ENCODE measurements around the gene RD3L. TPM values are rescaled to one million over a fixed set of nuclear protein-coding genes. Genes with fewer than 3 reads are reported as not detected.

Gene RD3L
- total RNA-seq, 1 experiment from 2014 or later = not detected

DNA sequence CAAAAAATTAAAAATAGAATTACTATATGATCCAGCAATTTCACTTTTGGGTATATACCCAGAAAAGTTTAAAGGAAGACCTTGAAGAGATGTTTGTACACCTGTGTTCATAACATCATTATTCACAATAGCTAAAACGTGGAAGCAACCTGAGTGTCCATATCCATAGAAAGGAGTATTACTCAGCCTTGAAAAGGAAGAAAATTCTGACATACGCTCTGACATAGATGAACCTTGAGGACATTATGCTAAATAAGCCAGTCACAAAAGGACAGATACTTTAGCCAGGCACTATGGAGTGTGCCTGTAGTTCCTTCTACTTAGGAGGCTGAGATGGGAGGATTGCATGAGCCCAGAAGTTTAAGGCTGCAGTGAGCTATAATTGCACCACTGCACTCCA is 6.1 kb upstream of the RD3L start:
- H3K9me3 ChIP-seq (ENCODE audit: control insufficient read depth, low read depth, low read length) = no peaks in the 10 kb centered on the region
- H3K27ac ChIP-seq (ENCODE audit: insufficient read length, low read depth, low read length) = no peak overlapping the region
- no peaks in the 10 kb centered on the region for H4K20me1 ChIP-seq (ENCODE audit: control insufficient read depth, insufficient read depth, insufficient read length)
- H3K36me3 Mint-ChIP-seq (ENCODE audit: insufficient read depth in 1 of 3, low read depth in 3 of 3) = no peaks in the 10 kb centered on the region; a peak in 1 of 7 replicates
- no peak overlapping the region for H3K9ac ChIP-seq (ENCODE audit: extremely low read depth, insufficient read length, low read length)
- H4K5ac ChIP-seq (ENCODE audit: insufficient read length, low read depth, low read length) = no peak overlapping the region
- peaks cover 10 to 12% of the 10 kb centered on the region in 2 experiments for H3K9me3 Mint-ChIP-seq
- H3K56ac ChIP-seq (ENCODE audit: insufficient read length, low read depth, low read length) = no peak overlapping the region
- H2BK5ac ChIP-seq (ENCODE audit: insufficient read length, low read length) = no peak overlapping the region
- no peak overlapping the region for H3K14ac ChIP-seq (ENCODE audit: insufficient read depth, low read length)
- H4K91ac ChIP-seq (ENCODE audit: insufficient read length, low read depth, low read length) = no peak overlapping the region
- TF ChIP-seq, protein P1, sequence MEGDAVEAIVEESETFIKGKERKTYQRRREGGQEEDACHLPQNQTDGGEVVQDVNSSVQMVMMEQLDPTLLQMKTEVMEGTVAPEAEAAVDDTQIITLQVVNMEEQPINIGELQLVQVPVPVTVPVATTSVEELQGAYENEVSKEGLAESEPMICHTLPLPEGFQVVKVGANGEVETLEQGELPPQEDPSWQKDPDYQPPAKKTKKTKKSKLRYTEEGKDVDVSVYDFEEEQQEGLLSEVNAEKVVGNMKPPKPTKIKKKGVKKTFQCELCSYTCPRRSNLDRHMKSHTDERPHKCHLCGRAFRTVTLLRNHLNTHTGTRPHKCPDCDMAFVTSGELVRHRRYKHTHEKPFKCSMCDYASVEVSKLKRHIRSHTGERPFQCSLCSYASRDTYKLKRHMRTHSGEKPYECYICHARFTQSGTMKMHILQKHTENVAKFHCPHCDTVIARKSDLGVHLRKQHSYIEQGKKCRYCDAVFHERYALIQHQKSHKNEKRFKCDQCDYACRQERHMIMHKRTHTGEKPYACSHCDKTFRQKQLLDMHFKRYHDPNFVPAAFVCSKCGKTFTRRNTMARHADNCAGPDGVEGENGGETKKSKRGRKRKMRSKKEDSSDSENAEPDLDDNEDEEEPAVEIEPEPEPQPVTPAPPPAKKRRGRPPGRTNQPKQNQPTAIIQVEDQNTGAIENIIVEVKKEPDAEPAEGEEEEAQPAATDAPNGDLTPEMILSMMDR (conservative IDR thresholded peaks at IDR 0.05) = no peak
- no peaks in the 10 kb centered on the region for H3K79me1 ChIP-seq (ENCODE audit: insufficient read depth, low read depth, low read length, poor library complexity, severe bottlenecking)
- no peak overlapping the region for H2AK5ac ChIP-seq (ENCODE audit: insufficient read length, low read length)
- H3K27me3 ChIP-seq (ENCODE audit: insufficient read depth, low read length) = no peaks in the 10 kb centered on the region
- H3K4me2 ChIP-seq (ENCODE audit: insufficient read depth, insufficient read length, low read length) = no peak overlapping the region
- no peak overlapping the region for H3K4ac ChIP-seq (ENCODE audit: low read depth, low read length)
- no peaks in the 10 kb centered on the region for H3K23me2 ChIP-seq (ENCODE audit: insufficient read length, low read depth, low read length, poor library complexity, severe bottlenecking)
- H3K27ac Mint-ChIP-seq = no peak overlapping the region
- H3K4me1 ChIP-seq (ENCODE audit: insufficient read depth, low read length) = no peaks in the 10 kb centered on the region
- no peak overlapping the region for H3K23ac ChIP-seq (ENCODE audit: insufficient read length, low read depth, low read length)
- H3K4me1 Mint-ChIP-seq = no peaks in the 10 kb centered on the region
- H3K4me3 Mint-ChIP-seq = no peak overlapping the region
- DNase-seq = no peak
- H3K18ac ChIP-seq (ENCODE audit: insufficient read length, low read depth, low read length) = no peak overlapping the region
- no peak overlapping the region for H2BK120ac ChIP-seq (ENCODE audit: low read depth, low read length, poor library complexity, severe bottlenecking)
- no peaks in the 10 kb centered on the region for H3K79me2 ChIP-seq (ENCODE audit: insufficient read depth, low read length)
- H2BK15ac ChIP-seq (ENCODE audit: low read depth, low read length) = no peak overlapping the region
- H3T11ph ChIP-seq (ENCODE audit: low read length) = no peak overlapping the region
- peaks cover 16% of the 10 kb centered on the region for H3K27me3 Mint-ChIP-seq (ENCODE audit: low read depth)
- H2BK20ac ChIP-seq (ENCODE audit: low read depth, low read length, poor library complexity, severe bottlenecking) = no peak overlapping the region
- H4K8ac ChIP-seq (replicated peaks; ENCODE audit: insufficient read length, low read depth, low read length) = no peak overlapping the region
- no CpG with 5 or more reads among the region's 2 CpGs for WGBS (ENCODE audit: extremely low coverage, insufficient read length, low lambda C conversion rate)
- H2BK12ac ChIP-seq (ENCODE audit: insufficient read length, low read depth, low read length) = no peak overlapping the region
- H2AFZ ChIP-seq (ENCODE audit: low read length) = no peak overlapping the region

Measured in H9 (cell line).